GM18499 (cell line): ENCODE data around the gene OR4K14.
"Not testable (repeated sequence)": the region's sequence is repeated elsewhere in the genome, so short reads cannot be mapped to it uniquely, and the experiment has no call there.

Source experiments
- ATAC-seq: cut with Tn5 transposase; IDR thresholded peaks from one replicate; pipeline ENCODE4 v1.9.1; 2021; ENCODE audit warnings: moderate number of reproducible peaks; ENCODE audit not compliant: insufficient read depth, unreplicated experiment

The OR4K14 gene, protein sequence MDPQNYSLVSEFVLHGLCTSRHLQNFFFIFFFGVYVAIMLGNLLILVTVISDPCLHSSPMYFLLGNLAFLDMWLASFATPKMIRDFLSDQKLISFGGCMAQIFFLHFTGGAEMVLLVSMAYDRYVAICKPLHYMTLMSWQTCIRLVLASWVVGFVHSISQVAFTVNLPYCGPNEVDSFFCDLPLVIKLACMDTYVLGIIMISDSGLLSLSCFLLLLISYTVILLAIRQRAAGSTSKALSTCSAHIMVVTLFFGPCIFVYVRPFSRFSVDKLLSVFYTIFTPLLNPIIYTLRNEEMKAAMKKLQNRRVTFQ

GRCh38 chr14:20019257-20019865 is at the start of gene OR4K14:
OR4K14 (minus strand) TSS chr14:20019307; CDS start chr14:20015193, 4,114 bp downstream.
- ATAC-seq = no peak

DNA sequence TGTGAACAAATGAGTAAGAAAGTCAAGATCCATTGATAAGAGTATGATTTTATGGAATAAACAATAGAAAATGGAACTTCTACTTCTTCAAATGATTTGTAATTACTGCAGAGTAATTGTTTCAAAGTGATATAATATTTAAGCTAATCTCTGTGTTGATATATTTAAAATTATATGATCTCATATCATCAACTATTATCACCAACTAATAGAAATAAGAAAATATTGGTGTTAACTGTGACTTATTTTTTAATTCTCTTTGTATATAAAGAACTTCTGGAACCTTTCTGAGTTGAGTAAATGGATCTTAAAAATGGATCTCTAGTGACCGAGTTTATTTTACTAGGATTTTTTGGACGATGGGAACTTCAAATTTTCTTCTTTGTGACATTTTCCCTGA is 40.6 kb upstream of the OR4K14 start, which contains the start of gene OR4L1:
Gene OR4L1, plus strand, starts transcription at position 301 of the 400 bp plus-strand sequence. Its CDS starts 0 bp downstream, at position 301.
- no peak for ATAC-seq

GRCh38 chr14:20048202-20048601 is 29.1 kb upstream of the OR4K14 start:
- ATAC-seq = no peak

DNA sequence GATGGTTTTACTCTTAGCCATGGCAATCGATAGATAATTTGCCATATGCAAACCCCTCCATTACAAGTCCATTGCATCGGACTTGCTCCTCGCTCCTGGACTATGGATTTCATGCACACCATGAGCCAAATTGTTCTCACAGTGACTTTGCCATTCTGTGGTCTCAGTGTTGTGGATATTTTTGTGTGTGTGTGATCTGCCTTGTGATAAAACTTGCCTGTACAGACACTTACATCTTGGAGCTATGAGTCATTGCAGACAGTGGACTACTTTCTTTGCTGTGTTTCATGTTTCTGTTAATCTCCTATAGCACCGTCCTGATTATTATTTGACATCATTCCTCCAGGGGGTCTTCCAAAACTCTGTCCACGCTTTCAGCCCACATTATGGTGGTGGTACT is 25.1 kb upstream of the OR4K14 start:
- ATAC-seq = no peak

- ATAC-seq = no peak
These were observed 16.8 kb upstream of the OR4K14 start, which contains the start of gene OR4K13 for GRCh38 chr14:20035938-20036337. OR4K13 (minus strand) TSS chr14:20036038; CDS start chr14:20034758, 1,280 bp downstream.

DNA sequence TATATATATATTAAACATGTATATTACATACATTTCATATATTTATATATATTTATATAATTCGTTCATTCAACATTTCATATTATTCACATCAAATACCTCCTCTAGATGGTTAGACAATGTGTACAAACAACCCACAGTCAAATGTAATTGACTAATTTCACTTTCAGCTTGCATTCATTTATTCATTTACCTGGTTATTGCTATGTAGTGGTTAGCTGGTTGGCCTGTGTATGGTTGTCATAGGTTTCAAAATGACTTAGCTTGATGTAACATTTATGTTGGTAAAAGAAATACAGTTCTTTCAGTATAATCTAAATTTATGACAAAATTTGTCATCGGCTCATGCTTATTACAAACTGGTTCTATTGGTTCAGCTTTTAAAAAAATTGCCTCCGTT is 16.3 kb upstream of the OR4K14 start:
- no peak for ATAC-seq

DNA sequence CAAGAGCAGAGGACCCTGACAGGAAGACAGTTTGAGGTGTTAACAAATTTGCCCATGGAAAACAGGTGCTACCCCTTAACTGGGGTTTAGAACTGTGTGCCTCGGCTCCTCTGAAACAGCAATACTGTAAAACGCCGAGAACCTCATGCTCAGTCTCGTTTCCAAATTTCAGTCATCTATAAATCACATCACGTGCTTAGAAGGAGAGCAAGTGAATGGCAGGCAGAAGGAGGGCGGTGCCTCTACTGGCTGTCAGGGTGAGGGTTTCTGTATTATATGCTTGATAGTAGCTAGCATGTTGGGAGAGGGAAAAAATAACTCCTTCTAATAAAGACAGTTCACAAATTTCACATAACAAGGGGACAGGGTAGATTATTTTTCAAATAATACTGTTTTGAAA is 12.0 kb upstream of the OR4K14 start:
- ATAC-seq = no peak

DNA sequence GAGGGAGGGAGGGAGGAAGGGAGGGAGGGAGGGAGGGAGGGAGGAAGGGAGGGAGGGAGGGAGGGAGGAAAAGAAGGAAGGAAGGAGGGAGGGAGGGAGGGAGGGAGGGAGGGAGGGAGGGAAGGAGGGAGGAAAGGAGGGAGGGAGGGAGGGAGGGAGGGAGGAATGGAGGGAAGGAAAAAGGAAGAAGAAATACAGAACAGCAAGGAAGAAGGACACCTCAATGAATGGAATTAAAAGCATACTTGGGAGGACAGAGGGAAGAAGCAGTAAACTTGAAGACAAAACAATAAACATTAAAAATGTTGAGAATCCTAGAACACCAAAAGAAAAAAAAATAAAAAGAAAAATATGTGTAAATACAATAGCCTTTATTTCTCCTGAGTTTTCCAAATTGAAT is 11.0 kb downstream of the OR4K14 start:
- no peak for ATAC-seq

DNA sequence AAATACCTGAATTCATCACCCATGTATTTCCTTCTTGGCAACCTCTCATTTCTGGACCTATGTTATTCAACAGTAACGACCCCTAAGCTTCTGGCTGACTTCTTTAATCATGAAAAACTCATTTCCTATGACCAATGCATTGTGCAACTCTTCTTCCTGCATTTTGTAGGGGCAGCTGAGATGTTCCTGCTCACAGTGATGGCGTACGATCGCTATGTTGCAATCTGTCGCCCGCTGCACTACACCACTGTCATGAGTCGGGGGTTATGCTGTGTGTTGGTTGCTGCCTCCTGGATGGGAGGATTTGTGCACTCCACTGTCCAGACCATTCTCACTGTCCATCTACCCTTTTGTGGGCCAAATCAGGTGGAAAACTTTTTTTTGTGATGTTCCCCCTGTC is 16.8 kb downstream of the OR4K14 start:
- no peak for ATAC-seq

GRCh38 chr14:20001863-20002262 is 17.2 kb downstream of the OR4K14 start, which contains the start of gene OR4Q2:
OR4Q2 (plus strand) TSS chr14:20002163.
- no peak for ATAC-seq

GRCh38 chr14:19993438-19993837 is 25.7 kb downstream of the OR4K14 start:
- no peak for ATAC-seq

GRCh38 chr14:19975291-19975690 is 43.8 kb downstream of the OR4K14 start, which contains the start of gene OR4K15:
OR4K15 (plus strand) TSS chr14:19975591; CDS start chr14:19975591, 0 bp downstream.
- ATAC-seq = no peak

- ATAC-seq = no peak
These were observed 44.3 kb downstream of the OR4K14 start for GRCh38 chr14:19974844-19975243.

- not testable (repeated sequence) for ATAC-seq
These were observed 49.4 kb downstream of the OR4K14 start for GRCh38 chr14:19969735-19970134.
